A549 (cell line): ENCODE data around the gene MAP2K1.

ENCODE experiments used
- RAD21 ChIP-seq, 2 experiments: fragments of >200 bp in 1 of 2; sonication (Bioruptor Twin) in 1 of 2; formaldehyde crosslinking in 1 of 2; IDR thresholded peaks in 1 of 2; conservative IDR thresholded peaks in 1 of 2; 2 replicates in 1 of 2; 3 replicates in 1 of 2; pipeline ENCODE4 v1.6.1; 2012 to 2018; ENCODE audit warnings: inconsistent platforms in 1 of 2
- REST ChIP-seq: fragments of 200-600 bp; sonication (generic); IDR thresholded peaks from 2 replicates; pipeline ENCODE4 v1.6.1; 2016; ENCODE audit warnings: antibody characterized with exemption, mild to moderate bottlenecking, moderate library complexity
- TF ChIP-seq, protein P1 (sequence below): fragments of 450-650 bp; IDR thresholded peaks from 2 replicates; pipeline ENCODE4 v1.6.1; 2014; ENCODE audit warnings: antibody characterized with exemption

- TF ChIP-seq RAD21 (conservative IDR thresholded peaks at IDR 0.05 in 1 of 2, IDR thresholded peaks at IDR 0.05 in 1 of 2): no peak
- TF ChIP-seq, protein P1, sequence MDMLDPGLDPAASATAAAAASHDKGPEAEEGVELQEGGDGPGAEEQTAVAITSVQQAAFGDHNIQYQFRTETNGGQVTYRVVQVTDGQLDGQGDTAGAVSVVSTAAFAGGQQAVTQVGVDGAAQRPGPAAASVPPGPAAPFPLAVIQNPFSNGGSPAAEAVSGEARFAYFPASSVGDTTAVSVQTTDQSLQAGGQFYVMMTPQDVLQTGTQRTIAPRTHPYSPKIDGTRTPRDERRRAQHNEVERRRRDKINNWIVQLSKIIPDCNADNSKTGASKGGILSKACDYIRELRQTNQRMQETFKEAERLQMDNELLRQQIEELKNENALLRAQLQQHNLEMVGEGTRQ: no peak
- no peak for TF ChIP-seq REST
Measured at GRCh38 chr15:66484539-66485112, 97.9 kb downstream of the MAP2K1 start.
